Hepatocyte (in vitro differentiated cells): ENCODE results near the gene CPE. TPM values are rescaled to one million over a fixed set of nuclear protein-coding genes. Genes with fewer than 3 reads are reported as not detected.

Source experiments
- DNase-seq: peaks from one replicate; pipeline ENCODE4 v3.0.0-alpha.2; 2016; ENCODE audit warnings: low spot score
- H2AFZ ChIP-seq: fragments of 200-600 bp; sonication (generic); 2 replicates; pipeline ENCODE4 v1.6.0; 2016; ENCODE audit warnings: antibody characterized with exemption, mild to moderate bottlenecking
- H3K27ac ChIP-seq: fragments of 200-600 bp; sonication (generic); 2 replicates; pipeline ENCODE4 v1.5.1; 2016; ENCODE audit warnings: mild to moderate bottlenecking
- H3K27me3 ChIP-seq: fragments of 200-600 bp; sonication (generic); 2 replicates; pipeline ENCODE4 v1.6.1; 2016
- H3K36me3 ChIP-seq: fragments of 200-600 bp; sonication (generic); replicated peaks from 2 replicates; pipeline ENCODE4 v1.5.1; 2016; ENCODE audit warnings: low read depth; ENCODE audit not compliant: insufficient read depth
- H3K4me1 ChIP-seq: fragments of 200-600 bp; sonication (generic); 2 replicates; pipeline ENCODE4 v1.5.1; 2016; ENCODE audit warnings: mild to moderate bottlenecking, moderate library complexity; ENCODE audit not compliant: insufficient read depth
- H3K4me2 ChIP-seq: fragments of 200-600 bp; sonication (generic); 2 replicates; pipeline ENCODE4 v1.6.0; 2016
- H3K4me3 ChIP-seq: fragments of 200-600 bp; sonication (generic); 2 replicates; pipeline ENCODE4 v1.5.1; 2016; ENCODE audit warnings: mild to moderate bottlenecking
- H3K79me2 ChIP-seq: fragments of 200-600 bp; sonication (generic); 2 replicates; pipeline ENCODE4 v1.6.0; 2017; ENCODE audit warnings: mild to moderate bottlenecking
- H3K9me2 ChIP-seq: fragments of 200-600 bp; sonication (generic); replicated peaks from 2 replicates; pipeline ENCODE4 v1.6.0; 2017; ENCODE audit warnings: mild to moderate bottlenecking; ENCODE audit not compliant: insufficient read depth
- H3K9me3 ChIP-seq: fragments of 200-600 bp; sonication (generic); 2 replicates; pipeline ENCODE4 v1.5.1; 2016; ENCODE audit warnings: low read depth, mild to moderate bottlenecking
- H4K20me1 ChIP-seq: fragments of 200-600 bp; sonication (generic); 2 replicates; pipeline ENCODE4 v1.6.0; 2016; ENCODE audit warnings: mild to moderate bottlenecking; ENCODE audit not compliant: insufficient read depth, poor library complexity, severe bottlenecking
- EZH2 ChIP-seq: fragments of 200-600 bp; sonication (generic); IDR thresholded peaks from 2 replicates; pipeline ENCODE4 v1.6.1; 2016; ENCODE audit warnings: antibody characterized with exemption, mild to moderate bottlenecking, borderline replicate concordance
- EZH2phosphoT487 ChIP-seq: fragments of 200-600 bp; sonication (generic); IDR thresholded peaks from one replicate; pipeline ENCODE4 v1.6.1; 2018; ENCODE audit warnings: antibody characterized with exemption, mild to moderate bottlenecking, low read depth, moderate library complexity; ENCODE audit not compliant: unreplicated experiment, severe bottlenecking
- WGBS: methylation state at CpG from one replicate; pipeline ENCODE4 v1.1.6; 2016; ENCODE audit warnings: low lambda C conversion rate; ENCODE audit errors: missing lambda C conversion rate; 5-methylcytosine and 5-hydroxymethylcytosine counted together
- polyA plus RNA-seq: library from polyadenylated mRNA; unstranded; fragments of >200 nt; fragmentation: Nextera tagmentation; extraction: Ambion mirVana; gene quantifications from 2 replicates; pipeline ENCODE4 v1.2.1, GENCODE V29; 2016
- total RNA-seq: library from RNA; depleted of rRNA; stranded (reverse); fragments of >200 nt; gene quantifications from 2 replicates; pipeline ENCODE4 v1.2.3, GENCODE V29; 2014
- TF ChIP-seq, protein P1 (sequence below): fragments of 200-600 bp; sonication (generic); IDR thresholded peaks from 2 replicates; pipeline ENCODE4 v1.5.1; 2016; ENCODE audit warnings: antibody characterized with exemption, mild to moderate bottlenecking; ENCODE audit not compliant: poor library complexity

Gene CPE
- total and polyA plus RNA-seq, 2 experiments from 2014 or later = 66.4 to 106 TPM

- H4K20me1 ChIP-seq = no peaks in the 10 kb centered on the region
- H3K79me2 ChIP-seq = no peaks in the 10 kb centered on the region
- H3K27me3 ChIP-seq = no peaks in the 10 kb centered on the region
- 43% methylated on average over 2 of the region's 2 CpGs for WGBS
- no peak overlapping the region for H3K4me3 ChIP-seq
- TF ChIP-seq, protein P1, sequence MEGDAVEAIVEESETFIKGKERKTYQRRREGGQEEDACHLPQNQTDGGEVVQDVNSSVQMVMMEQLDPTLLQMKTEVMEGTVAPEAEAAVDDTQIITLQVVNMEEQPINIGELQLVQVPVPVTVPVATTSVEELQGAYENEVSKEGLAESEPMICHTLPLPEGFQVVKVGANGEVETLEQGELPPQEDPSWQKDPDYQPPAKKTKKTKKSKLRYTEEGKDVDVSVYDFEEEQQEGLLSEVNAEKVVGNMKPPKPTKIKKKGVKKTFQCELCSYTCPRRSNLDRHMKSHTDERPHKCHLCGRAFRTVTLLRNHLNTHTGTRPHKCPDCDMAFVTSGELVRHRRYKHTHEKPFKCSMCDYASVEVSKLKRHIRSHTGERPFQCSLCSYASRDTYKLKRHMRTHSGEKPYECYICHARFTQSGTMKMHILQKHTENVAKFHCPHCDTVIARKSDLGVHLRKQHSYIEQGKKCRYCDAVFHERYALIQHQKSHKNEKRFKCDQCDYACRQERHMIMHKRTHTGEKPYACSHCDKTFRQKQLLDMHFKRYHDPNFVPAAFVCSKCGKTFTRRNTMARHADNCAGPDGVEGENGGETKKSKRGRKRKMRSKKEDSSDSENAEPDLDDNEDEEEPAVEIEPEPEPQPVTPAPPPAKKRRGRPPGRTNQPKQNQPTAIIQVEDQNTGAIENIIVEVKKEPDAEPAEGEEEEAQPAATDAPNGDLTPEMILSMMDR = no peak
- TF ChIP-seq EZH2 = no peak
- TF ChIP-seq EZH2phosphoT487 = no peak
- no peak overlapping the region for H3K4me2 ChIP-seq
- DNase-seq = no peak
- no peaks in the 10 kb centered on the region for H3K9me3 ChIP-seq
- H3K36me3 ChIP-seq = no peaks in the 10 kb centered on the region
- H2AFZ ChIP-seq = no peak overlapping the region
- H3K27ac ChIP-seq = no peak overlapping the region
- no peaks in the 10 kb centered on the region for H3K9me2 ChIP-seq
- no peaks in the 10 kb centered on the region for H3K4me1 ChIP-seq
Observed at GRCh38 chr4:165393704-165394103, 14.9 kb downstream of the CPE start.

- Histone ChIP-seq H3K9me2 (no peaks in the 10 kb centered on the region), H3K4me2 (no peak overlapping the region), H3K4me1 (no peaks in the 10 kb centered on the region), H2AFZ (no peak overlapping the region), H3K27ac (no peak overlapping the region), H3K79me2 (no peaks in the 10 kb centered on the region), H3K9me3 (no peaks in the 10 kb centered on the region), H3K4me3 (no peak overlapping the region), H4K20me1 (no peaks in the 10 kb centered on the region), H3K36me3 (no peaks in the 10 kb centered on the region), H3K27me3 (no peaks in the 10 kb centered on the region)
- 96% methylated on average over 5 of the region's 5 CpGs for whole genome bisulfite sequencing
- TF ChIP-seq EZH2 (no peak), EZH2phosphoT487 (no peak)
- TF ChIP-seq, protein P1 = no peak
- no peak for DNase-seq
Observed at GRCh38 chr4:165394275-165394674, 15.5 kb downstream of the CPE start.

DNA sequence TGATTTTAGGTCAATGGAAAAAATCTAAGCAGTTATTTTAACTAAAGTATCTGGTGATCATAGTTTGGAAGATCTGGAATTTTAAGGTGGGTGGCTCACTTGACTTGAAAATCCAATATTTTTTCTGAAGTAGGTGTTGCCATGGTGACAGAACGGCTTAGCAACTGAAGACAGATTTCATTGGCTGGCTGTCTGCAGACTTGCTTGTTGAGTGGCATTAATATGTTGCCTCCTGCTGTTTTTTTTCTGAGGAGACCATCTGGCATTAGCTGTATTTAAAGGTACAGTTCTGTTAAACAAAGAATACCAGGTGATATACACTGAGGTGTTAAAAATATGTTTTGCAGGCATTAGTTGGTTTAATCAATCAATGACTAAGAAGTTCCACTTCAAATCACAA lies 19.8 kb downstream of the CPE start:
- no peak overlapping the region for H2AFZ ChIP-seq
- H3K9me2 ChIP-seq = no peaks in the 10 kb centered on the region
- no peaks in the 10 kb centered on the region for H3K4me1 ChIP-seq
- no peaks in the 10 kb centered on the region for H3K27me3 ChIP-seq
- no peak overlapping the region for H3K4me3 ChIP-seq
- no peaks in the 10 kb centered on the region for H4K20me1 ChIP-seq
- H3K79me2 ChIP-seq = no peaks in the 10 kb centered on the region
- no peak overlapping the region for H3K4me2 ChIP-seq
- DNase-seq = peak; percentile 27
- H3K36me3 ChIP-seq = no peaks in the 10 kb centered on the region
- no peak for TF ChIP-seq EZH2phosphoT487
- TF ChIP-seq, protein P1 = no peak
- no peak for TF ChIP-seq EZH2
- H3K9me3 ChIP-seq = no peaks in the 10 kb centered on the region
- no peak overlapping the region for H3K27ac ChIP-seq
- 23% methylated on average over 1 of the region's 1 CpG for WGBS

DNA sequence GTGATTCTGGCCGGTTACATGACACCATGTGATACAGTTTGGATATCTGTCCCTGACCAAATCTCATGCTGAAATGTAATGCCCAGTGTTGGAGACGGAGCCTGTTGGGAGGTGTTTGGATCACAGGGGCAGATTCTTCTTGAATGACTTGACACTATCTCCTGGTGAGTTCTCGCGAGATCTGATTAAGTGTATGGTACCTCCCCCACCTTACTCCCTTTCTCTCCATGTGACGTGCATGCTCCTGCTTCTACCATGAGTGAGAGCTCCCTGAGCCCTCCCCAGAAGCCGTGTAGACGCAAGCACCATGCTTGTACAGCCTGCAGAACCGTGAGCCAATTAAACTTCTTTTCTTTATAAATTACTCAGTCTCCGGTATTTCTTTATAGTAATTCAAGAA lies 23.6 kb downstream of the CPE start:
- H2AFZ ChIP-seq = no peak overlapping the region
- no peaks in the 10 kb centered on the region for H3K9me3 ChIP-seq
- no peaks in the 10 kb centered on the region for H4K20me1 ChIP-seq
- H3K4me2 ChIP-seq = no peak overlapping the region
- no peak for DNase-seq
- no peak overlapping the region for H3K4me3 ChIP-seq
- H3K36me3 ChIP-seq = no peaks in the 10 kb centered on the region
- no peaks in the 10 kb centered on the region for H3K4me1 ChIP-seq
- WGBS = 98% methylated on average over 9 of the region's 9 CpGs
- no peak overlapping the region for H3K27ac ChIP-seq
- no peaks in the 10 kb centered on the region for H3K27me3 ChIP-seq
- H3K79me2 ChIP-seq = no peaks in the 10 kb centered on the region
- H3K9me2 ChIP-seq = no peaks in the 10 kb centered on the region
- TF ChIP-seq, protein P1 = no peak
- TF ChIP-seq EZH2 = no peak
- no peak for TF ChIP-seq EZH2phosphoT487
